Hematopoietic multipotent progenitor cell treated with erythropoietin and hydrocortisone succinate and interleukin-3 and kit ligand, for 4 days (in vitro differentiated cells): Measurements from ENCODE around the gene CORO6.

Source experiments
- DNase-seq: peaks from one replicate; pipeline ENCODE4 v3.0.0-alpha.2; 2015

Gene CORO6

DNA sequence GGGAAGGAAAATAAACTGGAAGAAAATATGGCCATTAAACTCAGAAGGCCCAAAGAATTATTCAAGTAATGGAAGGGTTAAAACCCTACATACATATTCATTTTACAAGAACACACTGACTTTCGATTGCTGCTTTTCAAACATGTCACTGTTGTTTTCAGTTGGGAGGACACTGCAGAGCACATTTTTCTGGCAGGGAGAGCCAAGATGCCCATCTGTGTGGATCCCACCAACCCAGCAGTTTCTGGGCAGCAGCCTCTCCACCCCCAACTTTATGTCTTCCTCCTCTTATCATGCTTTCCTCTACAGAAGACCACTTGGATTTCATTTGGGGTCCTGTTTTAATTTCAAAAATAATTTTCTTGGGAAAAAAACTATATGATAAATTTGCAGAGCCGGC is 7.1 kb upstream of the CORO6 start:
- DNase-seq = no peak

DNA sequence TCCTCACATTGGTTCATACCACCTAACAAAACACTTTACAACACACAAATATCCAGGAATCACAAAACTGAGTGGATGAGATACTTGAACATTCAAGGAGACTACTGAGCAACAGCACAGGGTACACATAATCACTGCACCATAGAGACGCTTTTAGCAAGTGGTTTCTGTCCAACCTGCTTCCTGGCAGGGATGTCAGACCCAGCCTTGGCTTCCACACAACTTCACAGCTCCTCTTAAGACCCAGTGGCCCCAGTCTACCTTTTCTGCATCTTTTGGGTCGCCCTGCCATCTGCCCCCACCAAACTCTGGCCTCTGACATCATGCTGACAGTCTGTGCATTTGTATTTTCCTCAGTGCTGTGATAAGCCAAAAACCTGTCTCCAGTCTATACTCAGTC is 5.9 kb upstream of the CORO6 start:
- no peak for DNase-seq

GRCh38 chr17:29627951-29628350 is 5.2 kb upstream of the CORO6 start:
- DNase-seq = no peak

GRCh38 chr17:29625037-29625750 is 2.5 kb upstream of the CORO6 start:
- peak; percentile 31 for DNase-seq

GRCh38 chr17:29624586-29624985 is 1.9 kb upstream of the CORO6 start:
- no peak for DNase-seq

GRCh38 chr17:29623283-29623647 is 553 bp upstream of the CORO6 start:
- no peak for DNase-seq

DNA sequence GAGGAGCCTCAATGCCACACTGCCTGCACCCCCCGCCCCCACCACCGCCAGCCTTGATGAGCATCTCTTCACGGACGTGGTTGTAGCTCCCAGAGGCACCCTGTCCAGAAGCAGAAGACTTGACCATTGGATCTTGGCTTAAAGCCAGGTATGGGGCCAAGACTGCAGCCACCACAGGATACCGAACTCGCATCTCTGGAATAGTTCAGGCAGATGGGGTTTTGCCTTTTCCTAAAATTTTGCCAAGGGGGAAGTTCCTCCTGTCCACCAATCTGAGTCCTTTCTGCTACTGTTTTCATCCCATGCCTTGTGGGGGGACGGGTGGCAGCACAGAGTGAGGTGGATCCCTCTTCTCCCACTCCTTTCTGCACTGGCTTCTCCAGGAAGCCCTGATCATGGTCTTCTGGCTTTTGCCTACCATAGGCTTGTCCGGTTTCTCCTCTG is 939 bp downstream of the CORO6 start:
- DNase-seq = no peak

DNA sequence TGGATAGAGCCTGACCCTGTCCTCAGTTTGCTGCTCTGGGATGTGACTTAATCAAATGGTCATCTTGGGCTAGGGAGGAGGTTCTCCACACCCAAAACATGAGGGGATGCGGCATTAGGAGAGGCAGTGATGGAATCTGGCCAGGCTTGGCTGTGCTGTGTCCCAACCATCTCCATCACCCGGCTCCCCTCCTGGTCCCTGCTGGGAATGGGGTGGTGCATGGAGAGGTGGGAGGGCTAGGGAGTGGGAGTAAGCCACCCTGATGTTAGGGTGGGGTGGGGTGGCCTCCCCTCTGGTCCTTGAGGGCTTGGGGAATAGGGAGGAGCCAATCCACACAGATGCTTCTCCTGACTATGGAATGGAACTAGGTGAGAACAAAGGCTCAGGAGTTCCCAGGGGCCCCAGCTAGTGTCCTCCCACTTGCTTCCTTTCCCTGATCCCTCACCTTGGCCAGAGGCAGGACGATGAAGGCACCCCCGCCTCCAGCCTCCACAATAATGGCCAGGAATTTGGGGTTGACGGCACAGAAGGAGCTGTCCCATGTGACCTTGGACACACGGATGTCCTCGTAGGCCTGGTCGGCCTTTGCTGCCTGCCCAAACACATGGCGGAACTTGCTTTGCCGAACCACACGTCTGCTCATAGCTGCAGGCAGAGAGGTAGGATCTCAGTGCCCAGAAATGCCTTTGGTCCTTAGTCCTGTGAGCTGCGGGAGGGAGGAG is 1.8 kb downstream of the CORO6 start:
- DNase-seq = no peak

DNA sequence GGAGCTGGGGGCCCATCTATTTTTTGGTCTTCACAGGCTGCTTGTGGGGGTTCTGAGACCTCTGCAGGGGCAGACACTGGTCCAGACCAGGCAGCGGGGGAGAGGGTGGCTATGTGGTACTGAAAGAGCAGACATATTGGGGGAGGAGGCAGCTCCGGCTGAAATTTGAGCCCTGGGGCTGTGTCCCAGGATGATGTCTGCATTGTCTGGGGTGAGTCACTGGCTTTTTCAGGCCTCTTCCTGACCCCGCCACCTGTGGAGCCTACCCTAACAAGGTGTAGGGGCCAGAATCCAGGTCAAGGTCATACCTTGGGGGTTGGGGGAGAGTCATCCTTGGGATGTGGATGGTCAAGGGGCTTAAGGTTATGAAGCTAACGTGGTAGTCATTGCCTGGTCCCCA is 2.4 kb downstream of the CORO6 start:
- no peak for DNase-seq

DNA sequence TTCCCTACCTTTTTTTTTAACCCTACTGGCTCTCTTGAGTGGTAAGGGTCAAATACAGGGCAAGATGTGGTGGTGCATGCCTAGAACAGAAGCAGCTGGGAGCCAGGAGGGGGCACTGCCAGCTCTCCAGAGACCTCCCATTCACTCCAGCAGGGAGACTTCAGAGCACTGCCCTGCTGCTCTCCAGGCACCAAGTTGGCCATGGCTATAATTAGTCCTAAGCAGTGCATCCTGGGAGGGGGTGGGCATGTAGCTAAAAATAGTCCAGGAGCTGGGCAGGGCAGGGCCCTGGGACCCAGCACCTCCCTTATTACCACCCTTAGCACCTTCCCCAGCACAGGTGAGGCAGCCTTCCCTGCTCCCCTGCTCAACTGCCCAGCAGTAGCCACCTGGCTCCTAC is 3.5 kb downstream of the CORO6 start:
- DNase-seq = peak; percentile 65

- DNase-seq = no peak
These were observed 4.2 kb downstream of the CORO6 start for GRCh38 chr17:29618272-29619065.

DNA sequence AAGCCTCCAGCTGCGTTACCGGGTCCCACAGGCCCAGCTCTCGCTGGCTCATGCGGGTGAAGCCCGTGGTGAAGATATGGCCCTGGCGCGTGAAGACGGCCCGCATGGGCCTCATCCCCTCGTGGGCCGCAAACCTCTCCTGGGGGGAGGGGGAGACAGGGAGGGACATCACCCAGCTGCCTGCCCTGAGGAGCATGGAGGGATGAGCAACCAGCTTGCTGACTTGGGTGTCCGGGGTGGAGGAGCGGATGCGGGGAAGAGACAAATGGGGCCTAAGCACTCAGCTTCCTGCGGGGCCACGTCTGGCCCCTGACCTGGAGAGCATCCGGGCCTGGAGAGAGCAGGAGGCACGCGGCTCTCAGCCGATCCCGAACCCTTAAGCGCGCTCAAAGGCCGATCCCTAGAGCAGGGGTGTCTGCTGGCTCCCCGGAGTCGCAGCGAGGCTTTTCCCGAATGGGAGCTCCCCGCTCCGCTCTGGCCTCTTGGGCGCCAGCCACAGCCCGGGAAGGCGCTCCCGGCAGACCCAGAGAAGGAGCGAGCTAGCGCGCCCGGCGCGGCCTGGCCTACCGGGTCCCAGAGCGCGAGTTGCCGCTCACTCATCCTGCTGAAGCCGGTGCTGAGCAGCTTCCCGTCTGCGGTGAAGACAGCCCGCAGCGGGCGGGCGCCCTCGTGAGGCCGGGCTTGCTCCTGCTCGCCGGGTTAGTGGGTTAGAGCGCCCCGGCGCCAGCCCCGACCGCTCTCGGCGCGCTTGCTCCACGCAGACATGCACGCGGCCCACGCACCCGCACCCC is 5.0 kb downstream of the CORO6 start:
- DNase-seq = peak; percentile 95

DNA sequence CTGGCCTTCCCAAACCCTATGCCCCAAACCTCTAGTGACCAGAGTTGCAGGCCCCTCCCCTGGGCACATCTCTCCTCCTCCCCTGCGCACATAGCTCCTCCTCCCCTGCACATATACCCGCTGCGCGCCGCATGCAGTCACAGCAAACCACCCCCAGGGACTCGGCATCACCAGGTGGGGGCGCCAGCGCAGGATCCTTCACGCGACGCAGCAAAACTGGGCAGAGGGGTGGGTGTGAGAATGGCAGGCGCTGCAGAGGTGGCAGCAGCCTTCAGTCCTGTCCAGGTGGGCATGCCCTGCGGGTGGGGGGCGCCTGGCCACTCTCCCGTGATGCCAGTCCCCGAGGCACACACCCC is 5.6 kb downstream of the CORO6 start:
- peak; percentile 96 for DNase-seq

DNA sequence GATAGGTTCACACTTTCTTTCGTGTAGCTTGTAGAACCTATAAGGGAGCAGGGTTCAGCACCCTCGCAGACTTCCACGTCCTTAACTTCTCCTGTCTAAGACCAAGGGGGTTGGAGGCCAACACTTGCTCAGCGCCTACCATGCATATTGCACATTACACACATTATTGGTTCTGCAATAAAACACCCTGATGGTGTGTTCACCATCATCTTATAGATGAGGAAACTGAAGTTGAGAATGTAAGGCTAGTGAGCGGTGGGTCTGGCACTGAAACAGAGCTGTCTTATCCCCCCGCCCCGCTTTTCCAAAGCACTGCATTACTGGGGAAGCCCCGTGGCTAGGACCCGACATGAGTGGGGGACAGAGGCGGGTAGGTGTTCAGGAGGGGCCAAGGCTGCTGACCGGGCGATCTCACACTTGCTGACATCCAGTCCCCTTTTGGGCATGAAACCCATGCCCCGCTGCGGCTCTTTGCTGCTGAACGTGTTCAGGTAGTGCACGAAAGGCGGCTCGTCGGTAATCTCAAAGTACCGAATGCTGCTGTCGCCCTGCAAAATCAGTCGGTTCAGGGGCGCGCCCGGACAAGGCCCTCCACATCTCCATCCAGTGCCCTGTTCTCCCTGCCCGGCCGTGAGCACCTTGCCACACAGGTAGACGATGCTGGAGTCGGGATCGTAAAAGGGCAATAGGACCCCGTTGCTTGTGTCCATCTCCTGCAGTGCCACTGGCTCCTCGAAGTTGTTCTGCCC is 6.2 kb downstream of the CORO6 start:
- no peak for DNase-seq

DNA sequence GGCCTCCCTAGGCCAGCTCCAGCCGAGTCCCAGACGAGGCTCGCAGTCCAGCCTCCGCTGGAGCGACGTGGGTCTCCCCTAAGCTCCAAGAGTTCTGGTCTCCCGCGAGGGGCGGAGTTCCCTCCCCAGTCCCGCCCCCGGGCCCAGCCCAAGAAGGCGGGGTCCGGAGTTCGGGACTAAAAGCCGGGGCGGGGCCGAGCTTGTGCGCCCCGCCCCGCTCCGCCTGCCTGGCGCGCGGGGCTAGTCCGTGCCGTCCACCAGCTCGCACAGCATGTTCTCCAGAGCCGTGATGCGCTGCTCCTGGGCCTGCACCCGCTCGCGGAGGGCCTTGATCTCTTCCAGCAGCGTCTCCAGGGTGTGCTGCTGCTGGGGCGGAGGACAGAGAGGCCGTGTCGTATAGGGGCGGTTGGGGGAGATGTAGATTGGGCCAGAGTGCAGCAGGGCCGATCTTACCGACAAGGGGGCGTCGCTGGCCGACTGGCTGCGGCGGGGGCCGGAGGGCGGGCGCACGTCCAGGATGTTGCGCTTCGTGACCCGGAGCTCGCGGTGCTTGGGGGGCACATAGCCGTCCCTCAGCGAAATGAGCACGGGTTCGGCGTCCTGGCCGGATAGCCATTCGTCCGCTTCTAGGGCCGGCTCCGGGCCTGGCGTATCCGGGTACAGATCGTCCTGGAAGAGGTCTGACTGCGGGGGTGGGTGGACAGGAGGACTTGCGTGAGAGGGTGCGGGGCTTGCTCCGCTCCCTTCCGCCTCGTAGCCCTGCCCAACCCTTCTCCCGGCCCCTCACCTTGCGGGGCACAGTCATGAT is 7.0 kb downstream of the CORO6 start:
- DNase-seq = peak; percentile 95

DNA sequence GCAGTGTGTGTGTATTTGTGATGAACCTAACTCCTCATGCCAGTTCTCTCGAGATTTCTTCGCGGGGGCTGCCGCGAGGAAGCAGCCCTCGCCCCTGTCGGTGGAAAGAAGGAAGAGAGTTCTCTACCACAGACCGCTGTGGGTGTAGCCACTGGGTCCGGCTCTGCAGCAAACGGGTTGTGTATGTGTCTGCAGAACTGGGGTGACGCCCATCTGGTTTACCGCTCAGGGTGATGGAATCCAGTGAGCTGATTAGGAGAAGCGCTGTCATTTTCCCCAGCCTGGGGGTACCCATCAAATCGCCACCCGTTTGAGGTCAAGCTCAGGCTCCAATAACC is 7.7 kb downstream of the CORO6 start:
- DNase-seq = peak; percentile 93

DNA sequence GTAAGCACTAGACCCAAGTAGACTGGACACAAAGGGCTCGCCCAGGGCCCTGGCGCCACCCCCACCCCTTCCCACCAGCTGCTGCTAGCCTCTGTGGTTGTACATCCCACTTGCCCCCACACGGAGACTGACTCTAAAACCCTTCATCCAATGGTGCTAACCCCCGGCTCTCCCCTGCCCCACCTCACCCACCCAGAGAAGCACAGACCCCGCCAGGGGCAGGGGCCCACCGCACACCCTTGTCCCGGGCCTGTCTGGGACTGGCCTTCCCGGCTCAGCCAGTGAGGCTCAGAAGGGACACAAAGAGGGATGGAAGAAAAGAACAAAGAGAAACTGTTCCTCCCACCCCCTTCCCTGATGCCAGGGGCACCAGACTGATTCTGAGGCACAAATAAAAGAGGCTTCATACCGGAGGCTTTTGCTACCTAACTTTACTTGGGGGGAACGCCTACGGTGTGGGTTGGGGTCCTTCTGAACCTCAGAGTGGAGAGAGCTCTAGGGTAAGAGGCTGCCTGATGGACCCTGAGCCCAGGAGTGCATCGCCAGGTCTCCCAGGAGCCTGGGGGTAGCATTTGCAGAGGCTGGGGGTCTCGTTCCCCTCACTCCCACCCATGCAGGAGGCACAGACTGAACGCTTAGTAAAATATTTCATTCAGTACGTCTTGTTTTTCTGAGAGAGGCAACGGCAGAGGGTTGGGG is 8.2 kb downstream of the CORO6 start:
- no peak for DNase-seq

- peak; percentile 20 for DNase-seq
These were observed 8.9 kb downstream of the CORO6 start for GRCh38 chr17:29613856-29614255.

- DNase-seq = peak; percentile 96
These were observed 9.3 kb downstream of the CORO6 start for GRCh38 chr17:29613352-29613837.

DNA sequence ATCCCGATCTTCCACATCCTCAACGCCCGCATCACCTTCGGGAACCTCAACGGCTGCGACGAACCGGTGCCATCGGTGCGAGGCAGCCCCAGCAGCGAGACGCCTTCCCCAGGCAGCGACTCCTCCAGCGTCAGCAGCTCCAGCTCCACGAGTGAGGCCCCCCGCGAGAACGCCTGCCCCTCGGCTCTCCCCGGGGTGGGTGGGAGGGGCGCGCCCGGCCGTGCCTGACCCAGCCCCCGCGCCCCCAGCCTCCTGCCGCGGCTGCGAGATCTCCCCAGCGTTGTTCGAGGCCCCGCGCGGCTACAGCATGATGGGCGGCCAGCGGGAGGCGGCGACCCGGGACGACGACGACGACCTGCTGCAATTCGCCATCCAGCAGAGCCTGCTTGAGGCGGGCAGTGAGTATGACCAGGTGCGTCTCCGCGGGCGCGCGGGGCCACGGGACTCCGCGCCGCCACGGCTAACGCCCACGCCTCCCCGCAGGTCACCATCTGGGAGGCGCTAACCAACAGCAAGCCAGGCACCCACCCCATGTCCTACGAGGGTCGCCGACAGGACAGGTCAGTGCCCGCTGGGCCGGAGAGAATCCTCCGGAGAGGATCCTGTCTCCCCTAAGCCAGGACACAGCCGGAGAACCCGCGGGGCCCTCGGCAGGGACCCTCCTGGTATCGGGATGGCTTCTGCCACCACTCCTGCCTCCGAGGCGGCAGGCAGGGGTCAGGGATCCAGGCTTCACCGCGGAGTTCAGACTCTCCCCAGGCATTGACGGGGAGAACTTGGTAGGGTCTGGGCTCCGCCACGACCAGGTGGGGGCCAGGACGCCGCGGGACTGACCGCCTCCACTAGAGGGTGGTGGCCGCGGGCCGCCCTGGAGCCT is 10.1 kb downstream of the CORO6 start:
- DNase-seq = no peak
